ENCODE data around the gene MKS1. TPM values are rescaled to one million over a fixed set of nuclear protein-coding genes. Genes with fewer than 3 reads are reported as not detected.

Gene MKS1
- total RNA-seq, 1 experiment from 2014 or later = 12.1 TPM

DNA sequence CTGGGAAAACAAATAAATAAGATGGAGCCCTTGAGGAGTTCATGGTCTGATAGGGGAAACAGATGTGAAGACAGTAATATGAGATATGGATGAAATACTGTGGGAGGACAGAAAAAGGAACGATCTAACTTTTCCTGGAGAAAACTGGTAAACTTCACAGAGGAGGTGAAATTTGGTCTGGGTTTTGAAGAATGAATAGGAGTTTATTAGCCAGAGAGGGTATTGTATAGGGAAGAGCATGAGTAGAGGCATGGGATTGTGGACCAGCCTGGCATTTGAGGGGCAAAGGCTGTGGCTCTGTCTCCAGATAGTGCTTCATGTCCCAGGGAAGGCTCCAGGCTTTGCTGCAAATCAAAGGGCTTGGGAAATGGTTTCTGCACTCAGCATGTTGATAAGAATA lies 20.9 kb upstream of the MKS1 start:
- no peak for TF ChIP-seq TCF7L2 (IDR thresholded peaks at IDR 0.05; ENCODE audit: low read depth, low read length)
- no peak for TF ChIP-seq SIN3A (IDR thresholded peaks at IDR 0.05; ENCODE audit: borderline replicate concordance, insufficient read depth, low read depth, low read length)
- DNase-seq (ENCODE audit: low read depth, low spot score) (no peak), ATAC-seq (no peak)
- BruUV-seq (replicated peaks) = no TSS peak
- no peak overlapping the region for H3K4me3 ChIP-seq (ENCODE audit: low read depth in 2 of 2, low read length in 2 of 2)
- in situ Hi-C loops (cut with HindIII; ENCODE audit: low pct_unique_long_range_greater_than_20kb, low sequenced_read_pairs) = no loop called here
- ChIA-PET POLR2A (no interaction called here), CTCF (no interaction called here)
- H3K4me1 ChIP-seq (ENCODE audit: control insufficient read depth, insufficient read depth, low read length) = no peaks in the 10 kb centered on the region
- no peaks in the 10 kb centered on the region for H3K9me3 ChIP-seq (ENCODE audit: control insufficient read depth, insufficient read depth, low read depth, low read length)
- no peak overlapping the region for H3K27ac ChIP-seq (ENCODE audit: low read length)
- intact Hi-C loops (cut with micrococcal nuclease; ENCODE audit: unreplicated experiment) = no loop called here
- H3K27me3 ChIP-seq (ENCODE audit: control insufficient read depth, insufficient read depth, low read length) = peaks cover 20% of the 10 kb centered on the region
- H3K36me3 ChIP-seq (ENCODE audit: control insufficient read depth, insufficient read depth, low read length) = no peaks in the 10 kb centered on the region

DNA sequence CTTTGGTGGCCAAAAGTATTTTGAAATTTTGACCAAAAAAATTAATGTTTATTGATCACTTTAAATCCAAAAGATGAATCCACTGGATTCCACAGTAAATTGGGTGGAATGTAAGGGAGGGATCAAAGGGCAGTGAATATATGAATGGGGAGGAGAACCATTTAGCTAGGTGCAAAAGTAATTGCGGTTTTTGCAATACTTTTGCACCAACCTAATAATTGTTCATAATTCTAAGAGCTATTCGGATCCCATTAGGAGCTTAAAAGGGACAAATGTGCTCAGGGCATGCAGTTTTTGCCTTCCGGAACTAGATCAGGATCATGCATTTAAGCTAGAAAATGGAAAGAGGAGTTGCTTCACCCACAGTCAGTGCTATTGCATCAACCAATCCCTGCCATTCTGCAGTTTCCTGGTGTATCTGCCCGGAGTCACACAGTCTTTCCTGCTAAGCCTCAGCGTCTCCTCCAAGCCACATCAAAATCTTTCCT lies 19.1 kb upstream of the MKS1 start, which contains the start of gene LPO:
LPO (plus strand) TSS at position 438 of the 488 bp plus-strand sequence. CDS start 4,396 bp downstream, outside the sequence.
- TF ChIP-seq TCF7L2 (IDR thresholded peaks at IDR 0.05; ENCODE audit: low read depth, low read length) (no peak), SIN3A (IDR thresholded peaks at IDR 0.05; ENCODE audit: borderline replicate concordance, insufficient read depth, low read depth, low read length) (no peak), POLR2AphosphoS5 (IDR thresholded peaks at IDR 0.05; ENCODE audit: low read depth, low read length) (no peak)
- TF ChIP-seq, protein P1, sequence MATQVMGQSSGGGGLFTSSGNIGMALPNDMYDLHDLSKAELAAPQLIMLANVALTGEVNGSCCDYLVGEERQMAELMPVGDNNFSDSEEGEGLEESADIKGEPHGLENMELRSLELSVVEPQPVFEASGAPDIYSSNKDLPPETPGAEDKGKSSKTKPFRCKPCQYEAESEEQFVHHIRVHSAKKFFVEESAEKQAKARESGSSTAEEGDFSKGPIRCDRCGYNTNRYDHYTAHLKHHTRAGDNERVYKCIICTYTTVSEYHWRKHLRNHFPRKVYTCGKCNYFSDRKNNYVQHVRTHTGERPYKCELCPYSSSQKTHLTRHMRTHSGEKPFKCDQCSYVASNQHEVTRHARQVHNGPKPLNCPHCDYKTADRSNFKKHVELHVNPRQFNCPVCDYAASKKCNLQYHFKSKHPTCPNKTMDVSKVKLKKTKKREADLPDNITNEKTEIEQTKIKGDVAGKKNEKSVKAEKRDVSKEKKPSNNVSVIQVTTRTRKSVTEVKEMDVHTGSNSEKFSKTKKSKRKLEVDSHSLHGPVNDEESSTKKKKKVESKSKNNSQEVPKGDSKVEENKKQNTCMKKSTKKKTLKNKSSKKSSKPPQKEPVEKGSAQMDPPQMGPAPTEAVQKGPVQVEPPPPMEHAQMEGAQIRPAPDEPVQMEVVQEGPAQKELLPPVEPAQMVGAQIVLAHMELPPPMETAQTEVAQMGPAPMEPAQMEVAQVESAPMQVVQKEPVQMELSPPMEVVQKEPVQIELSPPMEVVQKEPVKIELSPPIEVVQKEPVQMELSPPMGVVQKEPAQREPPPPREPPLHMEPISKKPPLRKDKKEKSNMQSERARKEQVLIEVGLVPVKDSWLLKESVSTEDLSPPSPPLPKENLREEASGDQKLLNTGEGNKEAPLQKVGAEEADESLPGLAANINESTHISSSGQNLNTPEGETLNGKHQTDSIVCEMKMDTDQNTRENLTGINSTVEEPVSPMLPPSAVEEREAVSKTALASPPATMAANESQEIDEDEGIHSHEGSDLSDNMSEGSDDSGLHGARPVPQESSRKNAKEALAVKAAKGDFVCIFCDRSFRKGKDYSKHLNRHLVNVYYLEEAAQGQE (IDR thresholded peaks at IDR 0.05; ENCODE audit: insufficient read depth in 1 of 2, low read depth in 2 of 2, low read length in 1 of 2) = no peak
- TF ChIP-seq, protein P2, sequence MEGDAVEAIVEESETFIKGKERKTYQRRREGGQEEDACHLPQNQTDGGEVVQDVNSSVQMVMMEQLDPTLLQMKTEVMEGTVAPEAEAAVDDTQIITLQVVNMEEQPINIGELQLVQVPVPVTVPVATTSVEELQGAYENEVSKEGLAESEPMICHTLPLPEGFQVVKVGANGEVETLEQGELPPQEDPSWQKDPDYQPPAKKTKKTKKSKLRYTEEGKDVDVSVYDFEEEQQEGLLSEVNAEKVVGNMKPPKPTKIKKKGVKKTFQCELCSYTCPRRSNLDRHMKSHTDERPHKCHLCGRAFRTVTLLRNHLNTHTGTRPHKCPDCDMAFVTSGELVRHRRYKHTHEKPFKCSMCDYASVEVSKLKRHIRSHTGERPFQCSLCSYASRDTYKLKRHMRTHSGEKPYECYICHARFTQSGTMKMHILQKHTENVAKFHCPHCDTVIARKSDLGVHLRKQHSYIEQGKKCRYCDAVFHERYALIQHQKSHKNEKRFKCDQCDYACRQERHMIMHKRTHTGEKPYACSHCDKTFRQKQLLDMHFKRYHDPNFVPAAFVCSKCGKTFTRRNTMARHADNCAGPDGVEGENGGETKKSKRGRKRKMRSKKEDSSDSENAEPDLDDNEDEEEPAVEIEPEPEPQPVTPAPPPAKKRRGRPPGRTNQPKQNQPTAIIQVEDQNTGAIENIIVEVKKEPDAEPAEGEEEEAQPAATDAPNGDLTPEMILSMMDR (IDR thresholded peaks at IDR 0.05) = no peak
- Histone ChIP-seq H3K27ac (ENCODE audit: low read length) (no peak within 1 kb of the TSS), H3K9me3 (ENCODE audit: control insufficient read depth, insufficient read depth, low read depth, low read length) (no peaks in the 10 kb centered on the region), H3K4me3 (ENCODE audit: low read depth in 2 of 2, low read length in 2 of 2) (no peak within 1 kb of the TSS), H3K4me1 (ENCODE audit: control insufficient read depth, insufficient read depth, low read length) (no peaks in the 10 kb centered on the region), H3K36me3 (ENCODE audit: control insufficient read depth, insufficient read depth, low read length) (no peaks in the 10 kb centered on the region), H3K27me3 (ENCODE audit: control insufficient read depth, insufficient read depth, low read length) (peaks cover 24% of the 10 kb centered on the region)
- in situ Hi-C loops (cut with HindIII; ENCODE audit: low pct_unique_long_range_greater_than_20kb, low sequenced_read_pairs) (no loop called here), intact Hi-C loops (cut with micrococcal nuclease; ENCODE audit: unreplicated experiment) (no loop called here)
- ATAC-seq = no peak
- CTCF ChIA-PET = no interaction called here
- no peak for DNase-seq (ENCODE audit: low read depth, low spot score)
- no TSS peak for BruUV-seq (replicated peaks)
- POLR2A ChIA-PET = no interaction called here

DNA sequence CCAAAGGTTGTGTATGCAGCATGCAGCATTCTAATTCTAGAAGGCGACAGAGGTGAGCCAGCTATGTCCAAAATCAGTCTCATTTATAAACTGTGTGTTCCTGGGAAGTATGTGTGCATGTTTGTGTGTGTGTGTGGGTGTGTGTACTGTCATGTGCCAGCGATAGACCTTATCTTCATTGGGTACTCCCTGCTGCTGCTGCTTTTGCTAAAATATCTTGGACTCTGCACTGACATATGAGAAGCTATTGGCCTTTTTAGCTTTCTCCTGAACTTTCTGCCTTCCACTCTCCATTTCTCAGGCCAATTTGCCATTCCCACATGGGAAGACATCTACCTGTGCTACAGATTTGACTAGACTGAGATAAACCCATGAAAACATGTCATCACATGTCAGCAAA lies 17.3 kb upstream of the MKS1 start:
- no peaks in the 10 kb centered on the region for H3K36me3 ChIP-seq (ENCODE audit: control insufficient read depth, insufficient read depth, low read length)
- intact Hi-C loops (cut with micrococcal nuclease; ENCODE audit: unreplicated experiment) (no loop called here), in situ Hi-C loops (cut with HindIII; ENCODE audit: low pct_unique_long_range_greater_than_20kb, low sequenced_read_pairs) (no loop called here)
- ATAC-seq (no peak), DNase-seq (ENCODE audit: low read depth, low spot score) (no peak)
- H3K4me3 ChIP-seq (ENCODE audit: low read depth in 2 of 2, low read length in 2 of 2) = no peak overlapping the region
- H3K9me3 ChIP-seq (ENCODE audit: control insufficient read depth, insufficient read depth, low read depth, low read length) = no peaks in the 10 kb centered on the region
- TF ChIP-seq, protein P2 (IDR thresholded peaks at IDR 0.05) = no peak
- TF ChIP-seq POLR2AphosphoS5 (IDR thresholded peaks at IDR 0.05; ENCODE audit: low read depth, low read length) (no peak), SIN3A (IDR thresholded peaks at IDR 0.05; ENCODE audit: borderline replicate concordance, insufficient read depth, low read depth, low read length) (no peak), TCF7L2 (IDR thresholded peaks at IDR 0.05; ENCODE audit: low read depth, low read length) (no peak)
- TF ChIP-seq, protein P1 (IDR thresholded peaks at IDR 0.05; ENCODE audit: insufficient read depth in 1 of 2, low read depth in 2 of 2, low read length in 1 of 2) = no peak
- CTCF ChIA-PET = no interaction called here
- no peaks in the 10 kb centered on the region for H3K4me1 ChIP-seq (ENCODE audit: control insufficient read depth, insufficient read depth, low read length)
- POLR2A ChIA-PET = no interaction called here
- no peak overlapping the region for H3K27ac ChIP-seq (ENCODE audit: low read length)
- peaks cover 24% of the 10 kb centered on the region for H3K27me3 ChIP-seq (ENCODE audit: control insufficient read depth, insufficient read depth, low read length)
- BruUV-seq (replicated peaks) = no TSS peak
